Central memory CD8-positive, alpha-beta T cell (primary cell): ENCODE data around the gene FGGY.

Experiments used
- ATAC-seq: fragments of 150-1000 bp; cut with Tn5 transposase; replicated peaks from 2 replicates; pipeline ENCODE4 v1.10.0; 2022; ENCODE audit warnings: mild to moderate bottlenecking, moderate FRiP score, moderate number of reproducible peaks; ENCODE audit not compliant: poor library complexity, severe bottlenecking; ENCODE audit errors: extremely low read depth
- DNase-seq, 2 donors: peaks; one replicate each; pipeline ENCODE4 v3.0.0; 2021; ENCODE audit warnings: low spot score in 2 of 2
- H3K27ac Mint-ChIP-seq: one replicate; pipeline ENCODE4 v1.8.0; 2022; ENCODE audit warnings: low read depth, mild to moderate bottlenecking, moderate library complexity, mixed read lengths
- H3K27me3 Mint-ChIP-seq: one replicate; pipeline ENCODE4 v1.8.0; 2022; ENCODE audit warnings: mixed read lengths
- H3K36me3 Mint-ChIP-seq: one replicate; pipeline ENCODE4 v1.8.0; 2022; ENCODE audit warnings: mild to moderate bottlenecking, moderate library complexity, mixed read lengths; ENCODE audit not compliant: insufficient read depth
- H3K4me1 Mint-ChIP-seq: one replicate; pipeline ENCODE4 v1.8.0; 2022; ENCODE audit warnings: mixed read lengths
- H3K4me3 Mint-ChIP-seq: one replicate; pipeline ENCODE4 v1.8.0; 2022; ENCODE audit warnings: mild to moderate bottlenecking, moderate library complexity, mixed read lengths
- H3K9me3 Mint-ChIP-seq: one replicate; pipeline ENCODE4 v1.8.0; 2022; ENCODE audit warnings: mixed read lengths

Gene FGGY

DNA sequence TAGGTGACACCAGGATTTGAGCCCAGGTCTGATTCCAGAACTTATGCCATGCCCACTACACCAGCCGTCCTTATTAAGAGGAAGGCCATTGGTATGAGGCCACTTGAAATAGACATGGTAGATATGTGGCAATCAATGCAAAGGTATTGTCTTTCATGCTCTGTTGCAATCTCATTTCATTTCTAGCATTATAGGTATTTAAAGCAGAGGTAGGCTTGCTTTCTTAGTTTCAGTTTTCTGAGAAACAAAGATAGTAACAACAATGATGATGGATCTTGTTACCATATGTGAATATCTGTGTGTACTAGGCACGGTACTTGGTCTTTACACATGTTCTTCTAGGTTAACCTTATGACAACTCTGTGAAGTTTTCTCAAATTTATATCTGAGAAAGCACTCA lies 113.1 kb downstream of the FGGY start:
- ATAC-seq (no peak), DNase-seq (no peak)
- no peaks in the 10 kb centered on the region for H3K27me3 Mint-ChIP-seq
- no peak overlapping the region for H3K27ac Mint-ChIP-seq
- H3K4me3 Mint-ChIP-seq: no peak overlapping the region
- no peaks in the 10 kb centered on the region for H3K4me1 Mint-ChIP-seq
- H3K9me3 Mint-ChIP-seq: no peaks in the 10 kb centered on the region
- H3K36me3 Mint-ChIP-seq: peaks cover 2% of the 10 kb centered on the region

DNA sequence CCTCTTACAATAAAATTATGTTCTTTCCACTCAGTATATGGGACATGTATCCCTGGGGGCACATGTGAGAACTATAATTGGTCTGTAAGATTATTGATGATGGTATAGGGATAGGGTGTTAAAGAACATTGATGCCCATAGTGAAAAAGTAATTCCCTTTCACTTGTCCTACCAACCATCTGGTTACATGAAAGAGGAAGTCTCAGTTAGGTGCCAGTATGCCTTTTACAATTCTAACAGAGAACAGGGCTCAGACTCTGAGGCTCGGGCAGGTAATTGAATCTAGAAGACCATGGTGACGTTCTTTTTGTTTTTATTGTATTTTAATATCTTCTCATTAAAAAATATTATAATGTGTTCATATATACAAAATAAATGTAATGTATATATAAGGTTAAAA lies 113.6 kb downstream of the FGGY start:
- no peaks in the 10 kb centered on the region for H3K27me3 Mint-ChIP-seq
- no peak overlapping the region for H3K4me3 Mint-ChIP-seq
- H3K36me3 Mint-ChIP-seq: peaks cover 2% of the 10 kb centered on the region
- no peaks in the 10 kb centered on the region for H3K4me1 Mint-ChIP-seq
- no peak overlapping the region for H3K27ac Mint-ChIP-seq
- H3K9me3 Mint-ChIP-seq: no peaks in the 10 kb centered on the region
- ATAC-seq (no peak), DNase-seq (no peak)

DNA sequence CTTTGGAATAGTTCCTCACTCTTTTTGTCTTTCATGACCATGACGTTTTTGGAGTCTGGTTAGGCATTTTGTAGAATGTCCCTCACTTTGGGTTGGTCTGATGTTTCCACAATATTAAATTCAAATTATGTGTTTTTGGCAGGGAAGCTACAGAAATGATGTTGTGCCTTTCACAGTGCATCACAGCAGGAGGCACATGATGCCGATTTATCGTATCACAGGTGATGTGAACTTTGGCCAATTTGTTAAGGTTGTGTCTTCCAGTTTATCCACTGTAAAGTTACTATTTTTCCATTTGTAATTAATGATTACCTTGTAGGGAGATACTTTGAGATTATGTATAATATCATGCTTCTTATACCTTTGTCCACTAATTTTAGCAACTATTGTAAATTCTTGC lies 114.3 kb downstream of the FGGY start:
- no peak overlapping the region for H3K27ac Mint-ChIP-seq
- no peaks in the 10 kb centered on the region for H3K9me3 Mint-ChIP-seq
- no peak for ATAC-seq
- H3K36me3 Mint-ChIP-seq: peaks cover 2% of the 10 kb centered on the region
- H3K4me3 Mint-ChIP-seq: no peak overlapping the region
- no peaks in the 10 kb centered on the region for H3K4me1 Mint-ChIP-seq
- DNase-seq: no peak
- no peaks in the 10 kb centered on the region for H3K27me3 Mint-ChIP-seq

DNA sequence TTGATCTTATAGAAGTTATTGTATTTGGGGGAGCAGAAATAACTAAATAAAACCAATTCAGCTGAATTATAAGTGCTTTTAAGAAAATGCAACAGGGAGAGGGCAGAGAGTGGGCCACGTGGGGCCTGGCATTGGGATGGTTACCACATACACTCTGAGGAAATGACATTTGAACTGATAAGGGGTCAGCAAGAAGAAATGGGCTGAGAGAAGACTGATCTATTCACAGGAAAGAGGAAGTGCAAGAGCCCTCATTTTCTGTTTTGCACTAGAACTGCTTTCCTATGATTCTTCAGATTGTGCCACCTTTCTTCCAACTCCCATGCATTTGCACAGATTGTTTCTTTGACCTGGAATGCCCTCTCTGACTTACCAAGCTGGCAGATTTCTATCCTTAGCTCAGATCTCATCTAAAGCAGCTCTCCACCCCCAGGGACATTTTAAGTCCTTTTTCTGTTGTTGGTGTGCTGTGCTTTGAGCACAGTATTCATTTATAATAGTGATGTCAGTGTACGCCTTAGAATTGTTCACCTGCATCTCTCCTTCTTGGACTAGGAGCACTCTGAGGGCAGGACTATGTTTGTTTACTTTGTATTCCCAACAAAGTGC lies 115.9 kb downstream of the FGGY start:
- ATAC-seq: no peak
- no peak for DNase-seq
- H3K4me3 Mint-ChIP-seq: no peak overlapping the region
- no peak overlapping the region for H3K27ac Mint-ChIP-seq
- no peaks in the 10 kb centered on the region for H3K27me3 Mint-ChIP-seq
- H3K4me1 Mint-ChIP-seq: peaks cover 2% of the 10 kb centered on the region
- no peaks in the 10 kb centered on the region for H3K36me3 Mint-ChIP-seq
- no peaks in the 10 kb centered on the region for H3K9me3 Mint-ChIP-seq

DNA sequence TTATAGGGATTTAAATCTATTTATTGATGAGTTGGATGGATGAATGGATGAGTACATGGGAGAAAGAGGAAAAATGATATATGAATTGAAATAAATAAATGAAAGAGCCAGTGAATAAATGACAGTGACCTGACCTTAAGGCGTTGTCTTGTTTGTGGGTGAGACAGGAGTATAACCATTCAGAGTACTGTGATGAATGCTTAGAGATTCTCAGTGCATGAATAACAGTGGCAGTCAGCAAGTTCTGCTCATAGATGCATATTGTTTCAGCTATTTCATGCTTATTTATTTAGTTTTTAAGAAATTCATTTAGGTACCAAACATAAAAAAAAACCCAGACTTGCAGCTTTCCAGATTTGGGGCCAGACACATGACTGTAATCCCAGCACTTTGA lies 116.4 kb downstream of the FGGY start:
- no peak overlapping the region for H3K4me3 Mint-ChIP-seq
- H3K9me3 Mint-ChIP-seq: no peaks in the 10 kb centered on the region
- H3K27me3 Mint-ChIP-seq: no peaks in the 10 kb centered on the region
- DNase-seq (no peak), ATAC-seq (no peak)
- H3K4me1 Mint-ChIP-seq: peaks cover 7% of the 10 kb centered on the region
- no peak overlapping the region for H3K27ac Mint-ChIP-seq
- H3K36me3 Mint-ChIP-seq: no peaks in the 10 kb centered on the region

DNA sequence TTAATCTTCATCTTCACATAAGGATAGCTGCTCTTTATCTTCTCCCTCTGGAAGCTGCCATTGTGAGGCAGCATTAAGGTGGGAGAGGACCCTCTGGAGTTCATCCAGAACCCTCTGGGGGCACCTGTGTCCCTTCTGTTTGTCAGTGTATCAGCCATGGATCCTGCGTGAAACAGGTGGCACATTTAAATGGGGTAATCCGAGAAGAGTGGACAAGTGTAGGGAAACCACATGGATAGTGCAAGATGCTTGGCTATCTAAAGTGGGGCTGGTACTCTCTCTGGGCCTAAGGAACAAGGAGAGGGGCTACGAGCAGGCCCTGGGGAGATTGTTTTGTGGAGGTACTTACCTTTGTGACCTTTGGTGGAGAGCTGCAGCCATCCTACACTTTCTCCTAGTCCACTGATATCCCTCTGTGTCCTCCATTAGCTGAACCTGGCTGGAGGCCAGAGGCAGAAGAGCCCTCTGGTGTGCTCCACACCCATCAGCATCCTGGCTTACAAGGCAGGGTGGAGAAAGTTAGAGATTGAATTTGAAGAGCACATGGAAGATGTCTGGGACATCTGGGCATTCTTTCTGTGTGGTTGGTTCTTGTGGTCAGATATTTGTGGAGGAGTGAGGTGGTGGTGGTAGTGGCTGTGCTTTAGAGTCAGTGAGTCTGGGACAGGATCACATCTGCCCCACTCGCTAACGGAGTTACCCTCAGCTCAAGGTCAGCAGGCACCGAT lies 117.7 kb downstream of the FGGY start:
- H3K27me3 Mint-ChIP-seq: no peaks in the 10 kb centered on the region
- no peak overlapping the region for H3K4me3 Mint-ChIP-seq
- DNase-seq: no peak
- H3K36me3 Mint-ChIP-seq: no peaks in the 10 kb centered on the region
- no peak for ATAC-seq
- no peaks in the 10 kb centered on the region for H3K9me3 Mint-ChIP-seq
- no peak overlapping the region for H3K27ac Mint-ChIP-seq
- peaks cover 8% of the 10 kb centered on the region for H3K4me1 Mint-ChIP-seq

DNA sequence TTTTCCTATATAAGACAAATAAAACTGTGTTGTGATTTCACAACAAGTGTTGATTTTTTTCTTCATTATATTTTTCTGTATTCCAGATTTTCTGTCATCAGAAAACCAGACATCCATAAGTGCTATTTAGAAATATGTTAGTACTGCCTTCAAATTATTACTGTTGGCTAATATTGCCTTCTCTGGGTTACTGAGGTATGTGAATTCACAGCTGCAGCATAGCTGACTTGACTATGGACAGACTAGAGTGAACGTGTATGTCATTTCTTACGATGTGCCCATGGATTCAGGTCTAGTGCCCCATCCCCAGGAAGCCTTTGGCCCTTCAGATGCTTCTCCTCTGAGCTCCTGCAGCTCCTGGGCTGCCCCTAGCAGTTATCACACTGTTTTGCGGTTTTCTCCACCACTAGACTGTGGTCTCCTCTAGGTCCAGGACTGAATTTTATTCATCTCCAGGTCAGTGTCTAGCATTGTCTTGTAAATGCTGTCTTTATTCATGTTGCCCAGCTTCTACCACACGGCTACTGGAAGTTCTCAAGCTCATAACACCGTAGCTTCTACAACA lies 118.5 kb downstream of the FGGY start:
- H3K4me1 Mint-ChIP-seq: peaks cover 8% of the 10 kb centered on the region
- H3K27ac Mint-ChIP-seq: no peak overlapping the region
- H3K27me3 Mint-ChIP-seq: no peaks in the 10 kb centered on the region
- H3K36me3 Mint-ChIP-seq: no peaks in the 10 kb centered on the region
- DNase-seq (no peak), ATAC-seq (no peak)
- no peaks in the 10 kb centered on the region for H3K9me3 Mint-ChIP-seq
- H3K4me3 Mint-ChIP-seq: no peak overlapping the region

DNA sequence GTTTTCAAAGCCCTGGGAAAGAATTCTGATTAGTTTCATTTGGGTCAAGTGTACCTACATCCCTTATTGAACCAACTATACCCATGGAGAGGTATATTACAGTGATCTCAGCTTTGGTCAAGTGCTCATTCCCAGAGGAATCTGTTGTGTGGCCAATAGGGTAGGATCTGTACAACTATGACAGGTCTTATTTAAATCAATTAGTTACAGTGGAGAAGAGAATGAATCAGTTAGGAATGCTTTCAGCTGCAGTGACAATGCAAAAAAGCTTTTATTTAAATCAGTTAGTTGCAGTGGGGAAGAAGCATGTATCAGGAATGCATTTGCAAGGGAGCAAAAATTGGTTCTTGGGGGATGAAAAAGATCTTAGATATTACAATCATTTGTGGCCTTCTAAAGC lies 119.0 kb downstream of the FGGY start:
- H3K36me3 Mint-ChIP-seq: no peaks in the 10 kb centered on the region
- DNase-seq: no peak

DNA sequence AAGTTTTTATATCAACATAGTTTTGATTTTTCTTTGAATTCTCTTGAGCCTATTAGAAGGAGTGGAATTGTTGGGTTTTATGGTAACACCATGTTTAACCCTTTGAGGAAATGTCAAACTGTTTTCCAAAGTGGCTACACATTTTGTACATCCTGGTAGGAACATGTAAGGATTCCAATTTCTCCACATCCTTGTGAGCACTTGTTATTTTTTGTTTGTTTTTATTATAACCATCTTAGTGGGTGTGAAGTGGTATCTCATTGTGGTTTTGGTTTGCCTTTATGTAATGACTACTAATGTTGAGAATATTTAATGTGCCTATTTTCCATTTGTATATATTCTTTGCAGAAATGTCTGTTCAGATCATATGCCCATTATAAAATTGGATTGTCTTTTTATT lies 120.5 kb downstream of the FGGY start:
- Mint-ChIP-seq H3K4me1 (peaks cover 8% of the 10 kb centered on the region), H3K36me3 (no peaks in the 10 kb centered on the region), H3K27ac (no peak overlapping the region), H3K9me3 (no peaks in the 10 kb centered on the region), H3K27me3 (no peaks in the 10 kb centered on the region), H3K4me3 (no peak overlapping the region)
- no peak for DNase-seq
- no peak for ATAC-seq

More for the DNA sequence above, 119.0 kb downstream of the FGGY start:
- Mint-ChIP-seq H3K27ac (no peak overlapping the region), H3K27me3 (no peaks in the 10 kb centered on the region), H3K4me1 (peaks cover 8% of the 10 kb centered on the region), H3K4me3 (no peak overlapping the region), H3K9me3 (no peaks in the 10 kb centered on the region)
- ATAC-seq: no peak

DNA sequence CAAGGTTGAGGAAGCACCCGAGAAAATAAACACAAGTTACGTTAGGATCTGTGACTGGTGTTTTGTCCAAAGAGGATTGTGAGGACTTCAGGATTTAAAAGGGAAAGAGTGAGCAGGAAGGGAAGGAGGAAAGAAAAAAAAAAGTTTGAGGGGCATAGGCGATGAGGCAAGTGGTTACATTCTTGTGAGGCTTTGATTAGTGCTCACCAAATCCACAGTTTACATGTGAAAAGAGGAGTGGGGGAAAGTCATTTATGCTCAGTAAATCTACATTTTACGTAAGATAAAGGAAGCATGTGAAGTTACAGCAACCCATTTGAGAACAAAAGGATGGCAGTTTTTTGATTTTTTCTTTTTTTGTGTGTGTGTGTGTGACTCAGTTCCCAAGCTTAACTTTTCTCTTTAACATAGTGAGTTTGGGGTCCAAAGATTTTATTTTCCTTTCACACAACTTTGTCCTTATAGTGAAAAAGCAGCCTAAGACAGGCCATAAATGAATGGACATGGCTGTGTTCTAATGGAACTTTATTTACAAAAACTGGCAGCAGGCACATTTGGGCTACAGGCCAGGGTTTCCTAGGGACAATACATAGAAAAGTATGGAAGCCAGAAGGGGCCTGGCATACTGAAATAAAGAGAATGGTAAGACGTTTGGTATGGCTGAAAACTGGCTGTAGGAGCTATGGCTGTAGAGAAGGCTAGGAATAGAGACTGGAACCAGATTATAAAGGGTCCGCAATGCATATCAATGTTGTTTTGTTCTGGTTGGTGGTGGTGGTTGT lies 121.7 kb downstream of the FGGY start:
- no peak for ATAC-seq
- peaks cover 8% of the 10 kb centered on the region for H3K4me1 Mint-ChIP-seq
- H3K4me3 Mint-ChIP-seq: no peak overlapping the region
- no peaks in the 10 kb centered on the region for H3K9me3 Mint-ChIP-seq
- no peak for DNase-seq
- H3K27ac Mint-ChIP-seq: no peak overlapping the region
- no peaks in the 10 kb centered on the region for H3K27me3 Mint-ChIP-seq
- no peaks in the 10 kb centered on the region for H3K36me3 Mint-ChIP-seq

DNA sequence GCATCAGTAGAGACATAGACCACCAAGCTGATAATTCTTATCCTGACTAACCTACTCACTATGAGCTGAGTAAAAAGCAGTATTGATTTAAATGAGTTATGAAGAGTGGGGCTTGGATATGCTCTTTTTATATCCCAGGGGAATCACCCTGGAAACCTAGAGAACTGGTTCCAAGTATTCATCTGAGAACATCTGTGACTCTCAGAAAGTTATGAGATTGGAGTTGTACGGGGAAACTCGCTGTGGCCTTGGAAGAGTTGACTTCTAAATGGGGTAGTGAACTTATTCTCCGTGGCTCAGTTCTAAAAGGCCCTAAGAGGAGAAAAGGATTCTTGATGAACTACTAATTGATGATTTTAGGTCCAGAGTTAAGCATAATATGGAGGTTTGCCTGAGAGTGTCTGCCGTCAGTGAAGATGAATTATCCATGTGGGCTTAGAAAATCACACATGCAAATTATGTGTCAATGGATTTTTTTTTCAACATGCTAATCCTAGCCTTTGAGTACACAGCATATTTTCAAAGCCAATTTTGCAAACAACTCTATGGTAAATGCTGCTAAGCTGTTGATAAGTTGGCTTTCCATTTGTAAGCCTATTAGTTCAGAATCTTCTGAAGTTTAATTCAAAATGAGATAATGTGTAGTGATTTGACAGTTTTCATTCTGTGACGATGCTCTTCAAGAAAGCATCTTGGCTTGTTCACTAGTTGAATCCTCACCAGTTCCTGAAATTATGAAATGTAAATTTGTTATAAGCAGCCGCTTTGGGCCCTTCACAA lies 122.7 kb downstream of the FGGY start:
- Mint-ChIP-seq H3K9me3 (no peaks in the 10 kb centered on the region), H3K4me3 (no peak overlapping the region), H3K36me3 (no peaks in the 10 kb centered on the region), H3K27ac (no peak overlapping the region), H3K4me1 (peaks cover 8% of the 10 kb centered on the region), H3K27me3 (no peaks in the 10 kb centered on the region)
- ATAC-seq (no peak), DNase-seq (no peak)

DNA sequence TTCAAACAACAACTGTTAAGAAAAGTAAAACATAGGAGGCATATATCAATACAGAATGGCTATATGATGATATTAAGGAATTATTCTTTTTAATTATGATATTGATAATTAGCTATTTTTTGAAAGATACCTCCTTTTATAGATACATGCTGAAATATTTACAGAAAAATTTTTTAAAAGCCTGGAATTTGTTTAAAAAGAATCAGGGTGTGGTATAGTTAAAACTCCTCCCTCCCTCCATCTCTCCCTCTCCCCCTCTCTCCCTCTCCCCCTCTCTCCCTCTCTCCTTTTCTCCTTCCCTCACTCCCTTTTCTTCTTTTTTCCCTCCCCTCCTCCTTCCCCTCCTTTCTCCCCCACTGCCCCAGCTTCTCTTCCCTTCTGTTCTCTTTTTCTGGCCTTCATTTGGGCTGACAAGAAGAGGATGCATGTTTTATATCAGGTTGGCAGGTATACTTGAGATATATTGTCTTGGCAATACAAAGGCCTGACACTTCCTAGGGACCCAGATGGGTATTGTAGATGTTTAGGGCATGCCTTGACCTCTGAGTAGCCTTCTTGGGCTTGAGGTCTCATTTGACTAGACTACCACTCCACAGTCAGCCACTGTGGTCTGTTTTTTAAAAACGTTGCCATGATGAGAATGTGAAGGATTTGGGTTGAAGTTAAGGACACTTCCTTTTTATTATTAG lies 124.5 kb downstream of the FGGY start:
- H3K36me3 Mint-ChIP-seq: no peaks in the 10 kb centered on the region
- DNase-seq (no peak), ATAC-seq (no peak)
- no peaks in the 10 kb centered on the region for H3K9me3 Mint-ChIP-seq
- no peak overlapping the region for H3K27ac Mint-ChIP-seq
- H3K4me3 Mint-ChIP-seq: no peak overlapping the region
- H3K27me3 Mint-ChIP-seq: no peaks in the 10 kb centered on the region
- peaks cover 8% of the 10 kb centered on the region for H3K4me1 Mint-ChIP-seq
